Testis (tissue), 2 donors: ENCODE results near the gene BMERB1.
"Not testable (repeated sequence)": the region's sequence is repeated elsewhere in the genome, so short reads cannot be mapped to it uniquely, and the experiment has no call there.

Experiments used
- POLR2A ChIP-seq: fragments of 450-650 bp; IDR thresholded peaks from one replicate; pipeline ENCODE4 v1.6.1; 2017; ENCODE audit warnings: antibody characterized with exemption, mild to moderate bottlenecking, moderate library complexity
- TF ChIP-seq, protein P1 (sequence below), 3 experiments: fragments of 450-650 bp in 2 of 3; fragments of 200-600 bp in 1 of 3; sonication (generic) in 1 of 3; IDR thresholded peaks; one replicate each; pipeline ENCODE4 v1.5.1; 2016 to 2019; ENCODE audit warnings: antibody characterized with exemption in 3 of 3, mild to moderate bottlenecking in 2 of 3, moderate library complexity in 1 of 3

- TF ChIP-seq, protein P1, sequence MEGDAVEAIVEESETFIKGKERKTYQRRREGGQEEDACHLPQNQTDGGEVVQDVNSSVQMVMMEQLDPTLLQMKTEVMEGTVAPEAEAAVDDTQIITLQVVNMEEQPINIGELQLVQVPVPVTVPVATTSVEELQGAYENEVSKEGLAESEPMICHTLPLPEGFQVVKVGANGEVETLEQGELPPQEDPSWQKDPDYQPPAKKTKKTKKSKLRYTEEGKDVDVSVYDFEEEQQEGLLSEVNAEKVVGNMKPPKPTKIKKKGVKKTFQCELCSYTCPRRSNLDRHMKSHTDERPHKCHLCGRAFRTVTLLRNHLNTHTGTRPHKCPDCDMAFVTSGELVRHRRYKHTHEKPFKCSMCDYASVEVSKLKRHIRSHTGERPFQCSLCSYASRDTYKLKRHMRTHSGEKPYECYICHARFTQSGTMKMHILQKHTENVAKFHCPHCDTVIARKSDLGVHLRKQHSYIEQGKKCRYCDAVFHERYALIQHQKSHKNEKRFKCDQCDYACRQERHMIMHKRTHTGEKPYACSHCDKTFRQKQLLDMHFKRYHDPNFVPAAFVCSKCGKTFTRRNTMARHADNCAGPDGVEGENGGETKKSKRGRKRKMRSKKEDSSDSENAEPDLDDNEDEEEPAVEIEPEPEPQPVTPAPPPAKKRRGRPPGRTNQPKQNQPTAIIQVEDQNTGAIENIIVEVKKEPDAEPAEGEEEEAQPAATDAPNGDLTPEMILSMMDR (IDR thresholded peaks at IDR 0.05) = not testable (repeated sequence)
- not testable (repeated sequence) for TF ChIP-seq POLR2A
Measured at GRCh38 chr16:15573896-15574613, 139.7 kb downstream of the BMERB1 start.
